Measurements from ENCODE around the gene CTNNA3. TPM values are rescaled to one million over a fixed set of nuclear protein-coding genes. Genes with fewer than 3 reads are reported as not detected.

Gene CTNNA3
- total RNA-seq, 1 donor from 2014 or later, result 15.5 TPM

- DNase-seq, result no peak
Observed at GRCh38 chr10:67011981-67012380, 684.0 kb downstream of the CTNNA3 start.

- DNase-seq, result no peak
Observed at GRCh38 chr10:67011480-67011879, 684.5 kb downstream of the CTNNA3 start.

GRCh38 chr10:67005981-67006380 is 690.0 kb downstream of the CTNNA3 start:
- DNase-seq, result no peak

GRCh38 chr10:67004690-67005089 is 691.3 kb downstream of the CTNNA3 start:
- DNase-seq, result no peak

GRCh38 chr10:66999762-67000545 is 696.0 kb downstream of the CTNNA3 start:
- no peak for DNase-seq

GRCh38 chr10:66996996-66997395 is 699.0 kb downstream of the CTNNA3 start:
- DNase-seq, result peak; percentile 18

GRCh38 chr10:66990143-66990830 is 705.7 kb downstream of the CTNNA3 start:
- no peak for DNase-seq

GRCh38 chr10:66983475-66983818 is 712.5 kb downstream of the CTNNA3 start:
- no peak for DNase-seq

- no peak for DNase-seq
Observed at GRCh38 chr10:66982792-66983474, 713.1 kb downstream of the CTNNA3 start.

- DNase-seq, result no peak
Observed at GRCh38 chr10:66982053-66982420, 714.0 kb downstream of the CTNNA3 start.

- DNase-seq, result no peak
Observed at GRCh38 chr10:66981361-66982052, 714.5 kb downstream of the CTNNA3 start.

- no peak for DNase-seq
Observed at GRCh38 chr10:66980246-66980815, 715.7 kb downstream of the CTNNA3 start.

- no peak for DNase-seq
Observed at GRCh38 chr10:66964946-66965345, 731.0 kb downstream of the CTNNA3 start.

- peak; percentile 85 for DNase-seq
Observed at GRCh38 chr10:66958466-66958865, 737.5 kb downstream of the CTNNA3 start.

GRCh38 chr10:66951896-66952295 is 744.1 kb downstream of the CTNNA3 start:
- DNase-seq, result peak; percentile 87

GRCh38 chr10:66943590-66943989 is 752.4 kb downstream of the CTNNA3 start:
- no peak for DNase-seq

GRCh38 chr10:66942407-66942806 is 753.6 kb downstream of the CTNNA3 start:
- DNase-seq, result no peak

- peak; percentile 87 for DNase-seq
Observed at GRCh38 chr10:66941491-66941890, 754.5 kb downstream of the CTNNA3 start.

GRCh38 chr10:66940965-66941364 is 755.0 kb downstream of the CTNNA3 start:
- no peak for DNase-seq

- no peak for DNase-seq
Observed at GRCh38 chr10:66934711-66935110, 761.3 kb downstream of the CTNNA3 start.

- DNase-seq, result no peak
Observed at GRCh38 chr10:66931949-66932343, 764.0 kb downstream of the CTNNA3 start.

GRCh38 chr10:66931340-66931948 is 764.6 kb downstream of the CTNNA3 start:
- DNase-seq, result peak; percentile 87
